HepG2 (cell line): ENCODE measurements around the gene PPP2R5B. TPM values are rescaled to one million over a fixed set of nuclear protein-coding genes. Genes with fewer than 3 reads are reported as not detected.

Experiments
- CCDC6 ChIP-seq: sonication (generic); formaldehyde crosslinking; IDR thresholded peaks from 2 replicates; pipeline ENCODE4 v1.8.1; 2022; ENCODE audit warnings: mild to moderate bottlenecking, missing genetic modification reagents, moderate library complexity
- FOSL2 ChIP-seq: sonication (generic); formaldehyde crosslinking; IDR thresholded peaks from 2 replicates; pipeline ENCODE4 v1.4.0; 2020; ENCODE audit warnings: missing genetic modification reagents
- HMG20B ChIP-seq: conservative IDR thresholded peaks from 2 replicates; pipeline ENCODE4 v1.6.1; 2016; ENCODE audit warnings: missing genetic modification reagents, missing compliant biosample characterization
- HMGA1 ChIP-seq: sonication (generic); formaldehyde crosslinking; conservative IDR thresholded peaks from 2 replicates; pipeline ENCODE4 v1.4.0; 2020; ENCODE audit warnings: missing genetic modification reagents
- HNF4A ChIP-seq: sonication (generic); formaldehyde crosslinking; IDR thresholded peaks from 2 replicates; pipeline ENCODE4 v1.4.0; 2020; ENCODE audit warnings: missing genetic modification reagents
- ISX ChIP-seq: sonication (generic); formaldehyde crosslinking; conservative IDR thresholded peaks from 2 replicates; pipeline ENCODE4 v1.5.0; 2020; ENCODE audit warnings: missing genetic modification reagents
- JUND ChIP-seq: sonication (generic); formaldehyde crosslinking; IDR thresholded peaks from 2 replicates; pipeline ENCODE4 v1.8.0; 2022; ENCODE audit warnings: mild to moderate bottlenecking, missing genetic modification reagents
- NR2F2 ChIP-seq: IDR thresholded peaks from 2 replicates; pipeline ENCODE4 v1.6.1; 2012; ENCODE audit warnings: low read depth, inconsistent platforms, borderline replicate concordance
- PAX8 ChIP-seq: sonication (generic); formaldehyde crosslinking; IDR thresholded peaks from 2 replicates; pipeline ENCODE4 v1.8.0; 2022; ENCODE audit warnings: mild to moderate bottlenecking, missing genetic modification reagents, borderline replicate concordance
- POLR2AphosphoS5 ChIP-seq: IDR thresholded peaks from 2 replicates; pipeline ENCODE4 v1.6.1; 2012; ENCODE audit warnings: low read depth, low read length
- PPARG ChIP-seq: conservative IDR thresholded peaks from 2 replicates; pipeline ENCODE4 v1.6.1; 2016; ENCODE audit warnings: missing biosample characterization, missing genetic modification reagents
- RARA ChIP-seq: IDR thresholded peaks from 2 replicates; pipeline ENCODE4 v1.6.1; 2016; ENCODE audit warnings: missing genetic modification reagents, missing compliant biosample characterization
- SCMH1 ChIP-seq: sonication (generic); formaldehyde crosslinking; IDR thresholded peaks from 2 replicates; pipeline ENCODE4 v1.9.0; 2021; ENCODE audit warnings: missing genetic modification reagents, mild to moderate bottlenecking, borderline replicate concordance
- SKI ChIP-seq: fragments of 450-650 bp; IDR thresholded peaks from one replicate; pipeline ENCODE4 v1.6.1; 2018; ENCODE audit warnings: mild to moderate bottlenecking; ENCODE audit not compliant: partially characterized antibody
- STAG1 ChIP-seq: sonication (generic); formaldehyde crosslinking; IDR thresholded peaks from 2 replicates; pipeline ENCODE4 v1.4.0; 2020; ENCODE audit warnings: missing genetic modification reagents
- TAF1 ChIP-seq: sonication (generic); formaldehyde crosslinking; IDR thresholded peaks from 2 replicates; pipeline ENCODE4 v1.4.0; 2020; ENCODE audit warnings: missing genetic modification reagents
- ZNF460 ChIP-seq: sonication (generic); formaldehyde crosslinking; IDR thresholded peaks from 2 replicates; pipeline ENCODE4 v1.5.1; 2020; ENCODE audit warnings: missing genetic modification reagents, mild to moderate bottlenecking, borderline replicate concordance
- ZNF605 ChIP-seq: sonication (generic); formaldehyde crosslinking; IDR thresholded peaks from 2 replicates; pipeline ENCODE4 v1.8.0; 2022; ENCODE audit warnings: mild to moderate bottlenecking, missing genetic modification reagents
- ZSCAN31 ChIP-seq: sonication (generic); formaldehyde crosslinking; IDR thresholded peaks from 2 replicates; pipeline ENCODE4 v1.5.0; 2020; ENCODE audit warnings: low read depth, mild to moderate bottlenecking, missing genetic modification reagents
- polyA plus RNA-seq, 8 experiments: library from polyadenylated mRNA; depleted of rRNA in 3 of 8; stranded (reverse) in 7 of 8; unstranded in 1 of 8; fragments of >200 nt; fragmentation: Illumina TruSeq in 4 of 8; extraction: Trizol in 4 of 8; gene quantifications; 2 replicates each; pipeline versions ENCODE4 v1.2.1 to v1.2.3, GENCODE V29; 2011 to 2016; ENCODE audit warnings: low read depth in 4 of 8, missing spikeins in 1 of 8, mixed read lengths in 1 of 8; ENCODE audit not compliant: insufficient read depth in 1 of 8
- total RNA-seq, 5 experiments: library from RNA; depleted of rRNA; stranded (reverse); fragments of >200 nt; fragmentation: Illumina TruSeq; extraction: Trizol; gene quantifications; 2 replicates each; pipeline ENCODE4 v1.2.3, GENCODE V29; 2016; ENCODE audit warnings: low read depth in 1 of 5
- TF ChIP-seq, protein P1 (sequence below): sonication (generic); formaldehyde crosslinking; IDR thresholded peaks from 2 replicates; pipeline ENCODE4 v1.4.0; 2020; ENCODE audit warnings: missing genetic modification reagents, mild to moderate bottlenecking, borderline replicate concordance
- TF ChIP-seq, protein P2 (sequence below): sonication (generic); formaldehyde crosslinking; IDR thresholded peaks from 2 replicates; pipeline ENCODE4 v1.5.1; 2020; ENCODE audit warnings: mild to moderate bottlenecking, missing genetic modification reagents

Gene PPP2R5B
- total and polyA plus RNA-seq, 2 of the 13 experiments (the other 11 are each of a cell fraction or from before 2014, with no cell fraction given), result 2.3 to 8.3 TPM

DNA sequence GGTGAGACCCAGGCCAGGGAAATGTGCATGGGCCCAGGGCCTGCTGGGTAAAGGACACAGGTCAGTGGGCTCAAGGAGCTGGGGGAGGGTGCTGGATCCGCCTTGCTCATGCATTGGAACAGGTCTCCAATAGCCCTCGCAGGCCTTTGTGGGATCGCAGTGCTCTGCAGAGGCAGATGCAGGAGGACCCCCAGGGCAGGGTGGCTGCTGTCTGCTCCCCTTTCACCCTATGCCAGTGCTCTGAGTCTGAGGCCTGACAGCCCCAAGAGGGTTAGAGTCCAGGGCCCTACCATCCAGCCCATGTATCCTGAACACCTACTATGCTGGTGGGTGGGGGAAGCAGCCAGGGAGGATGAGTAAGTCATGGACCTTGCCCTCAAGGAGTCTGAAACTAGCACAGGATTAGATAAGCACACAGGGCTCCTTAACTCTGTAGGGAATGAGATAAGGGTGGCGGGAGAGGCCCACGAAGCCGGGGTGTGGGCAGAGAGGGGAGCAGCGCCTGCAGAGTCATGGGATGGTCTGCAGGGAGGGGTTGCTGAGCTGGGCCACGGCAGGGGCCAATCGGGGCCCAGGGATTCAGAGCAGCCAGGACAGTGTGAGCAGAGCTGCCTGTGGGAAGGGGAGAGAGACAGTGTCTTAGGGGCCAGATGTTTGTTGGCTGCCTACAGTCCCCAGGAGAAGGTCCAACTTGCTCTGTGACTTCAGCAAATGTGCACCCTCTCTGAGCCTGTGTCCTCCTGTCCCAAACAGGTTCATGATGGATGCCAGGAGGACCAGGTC, 35.6 kb upstream of the PPP2R5B start (continued):
- no peak for TF ChIP-seq CCDC6 (CRISPR knock-in tag)
- TF ChIP-seq, protein P1, sequence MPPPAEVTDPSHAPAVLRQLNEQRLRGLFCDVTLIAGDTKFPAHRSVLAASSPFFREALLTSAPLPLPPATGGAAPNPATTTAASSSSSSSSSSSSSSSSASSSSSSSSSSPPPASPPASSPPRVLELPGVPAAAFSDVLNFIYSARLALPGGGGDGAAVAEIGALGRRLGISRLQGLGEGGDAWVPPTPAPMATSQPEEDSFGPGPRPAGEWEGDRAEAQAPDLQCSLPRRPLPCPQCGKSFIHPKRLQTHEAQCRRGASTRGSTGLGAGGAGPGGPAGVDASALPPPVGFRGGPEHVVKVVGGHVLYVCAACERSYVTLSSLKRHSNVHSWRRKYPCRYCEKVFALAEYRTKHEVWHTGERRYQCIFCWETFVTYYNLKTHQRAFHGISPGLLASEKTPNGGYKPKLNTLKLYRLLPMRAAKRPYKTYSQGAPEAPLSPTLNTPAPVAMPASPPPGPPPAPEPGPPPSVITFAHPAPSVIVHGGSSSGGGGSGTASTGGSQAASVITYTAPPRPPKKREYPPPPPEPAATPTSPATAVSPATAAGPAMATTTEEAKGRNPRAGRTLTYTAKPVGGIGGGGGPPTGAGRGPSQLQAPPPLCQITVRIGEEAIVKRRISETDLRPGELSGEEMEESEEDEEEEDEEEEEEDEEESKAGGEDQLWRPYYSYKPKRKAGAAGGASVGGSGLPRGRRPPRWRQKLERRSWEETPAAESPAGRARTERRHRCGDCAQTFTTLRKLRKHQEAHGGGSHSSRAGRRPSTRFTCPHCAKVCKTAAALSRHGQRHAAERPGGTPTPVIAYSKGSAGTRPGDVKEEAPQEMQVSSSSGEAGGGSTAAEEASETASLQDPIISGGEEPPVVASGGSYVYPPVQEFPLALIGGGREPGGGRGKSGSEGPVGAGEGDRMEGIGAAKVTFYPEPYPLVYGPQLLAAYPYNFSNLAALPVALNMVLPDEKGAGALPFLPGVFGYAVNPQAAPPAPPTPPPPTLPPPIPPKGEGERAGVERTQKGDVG (CRISPR knock-in tag), result no peak
- peak; percentile 24 for TF ChIP-seq SKI
- TF ChIP-seq SCMH1 (CRISPR knock-in tag), result no peak
- peak; percentile 45; the same call in 1 of the 2 replicates for TF ChIP-seq HNF4A (CRISPR knock-in tag)
- peak; percentile 71 for TF ChIP-seq JUND (CRISPR knock-in tag)
- no peak for TF ChIP-seq ZNF460 (CRISPR knock-in tag)
- TF ChIP-seq ZSCAN31, result 0 out of 2 replicates have a peak, but pooled peaks have one; percentile 44
- TF ChIP-seq, protein P2, sequence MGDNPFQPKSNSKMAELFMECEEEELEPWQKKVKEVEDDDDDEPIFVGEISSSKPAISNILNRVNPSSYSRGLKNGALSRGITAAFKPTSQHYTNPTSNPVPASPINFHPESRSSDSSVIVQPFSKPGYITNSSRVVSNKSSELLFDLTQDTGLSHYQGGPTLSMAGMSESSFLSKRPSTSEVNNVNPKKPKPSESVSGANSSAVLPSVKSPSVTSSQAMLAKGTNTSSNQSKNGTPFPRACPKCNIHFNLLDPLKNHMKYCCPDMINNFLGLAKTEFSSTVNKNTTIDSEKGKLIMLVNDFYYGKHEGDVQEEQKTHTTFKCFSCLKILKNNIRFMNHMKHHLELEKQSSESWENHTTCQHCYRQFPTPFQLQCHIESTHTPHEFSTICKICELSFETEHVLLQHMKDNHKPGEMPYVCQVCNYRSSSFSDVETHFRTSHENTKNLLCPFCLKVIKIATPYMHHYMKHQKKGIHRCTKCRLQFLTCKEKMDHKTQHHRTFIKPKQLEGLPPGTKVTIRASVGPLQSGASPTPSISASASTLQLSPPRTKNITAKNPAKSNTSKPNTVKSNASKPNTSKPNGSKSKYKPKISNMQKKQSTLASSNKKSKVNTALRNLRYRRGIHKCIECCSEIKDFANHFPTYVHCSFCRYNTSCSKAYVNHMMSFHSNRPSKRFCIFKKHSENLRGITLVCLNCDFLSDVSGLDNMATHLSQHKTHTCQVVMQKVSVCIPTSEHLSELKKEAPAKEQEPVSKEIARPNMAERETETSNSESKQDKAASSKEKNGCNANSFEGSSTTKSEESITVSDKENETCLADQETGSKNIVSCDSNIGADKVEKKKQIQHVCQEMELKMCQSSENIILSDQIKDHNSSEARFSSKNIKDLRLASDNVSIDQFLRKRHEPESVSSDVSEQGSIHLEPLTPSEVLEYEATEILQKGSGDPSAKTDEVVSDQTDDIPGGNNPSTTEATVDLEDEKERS (CRISPR knock-in tag), result no peak
- no peak for TF ChIP-seq RARA
- 0 out of 2 replicates have a peak, but pooled peaks have one; percentile 32 for TF ChIP-seq ZNF605 (CRISPR knock-in tag)
- no peak for TF ChIP-seq STAG1 (CRISPR knock-in tag)
- no peak for TF ChIP-seq PAX8 (CRISPR knock-in tag)
- no peak for TF ChIP-seq HMG20B (CRISPR knock-in tag)
- TF ChIP-seq POLR2AphosphoS5, result peak; percentile 36
- no peak for TF ChIP-seq NR2F2
- TF ChIP-seq ISX (CRISPR knock-in tag), result no peak
- no peak for TF ChIP-seq PPARG (CRISPR knock-in tag)
- no peak for TF ChIP-seq HMGA1 (CRISPR knock-in tag)
- no peak for TF ChIP-seq TAF1 (CRISPR knock-in tag)
- peak; percentile 78 for TF ChIP-seq FOSL2 (CRISPR knock-in tag)
